ENCODE data around the gene SPART.

DNA sequence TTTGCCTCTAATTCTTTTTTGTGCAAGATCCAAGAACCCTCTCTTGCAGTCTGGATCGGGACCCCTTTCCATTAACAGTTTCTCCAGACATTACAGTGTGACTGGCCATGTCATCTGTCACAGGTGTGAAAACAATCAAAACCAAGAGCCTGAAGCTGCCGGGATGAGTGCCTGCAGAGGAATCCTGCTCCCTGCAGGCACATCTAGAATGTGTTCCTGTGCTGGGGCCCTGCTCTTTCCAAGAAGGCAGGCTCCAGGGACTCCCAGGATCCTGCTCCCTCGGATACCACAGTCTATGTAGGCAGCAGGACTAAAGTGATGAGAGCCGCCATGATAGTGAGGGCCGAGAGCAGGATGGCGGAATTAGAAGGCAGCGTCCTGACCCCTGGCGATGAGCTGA is 87.4 kb downstream of the SPART start:
- TF ChIP-seq, protein P1, sequence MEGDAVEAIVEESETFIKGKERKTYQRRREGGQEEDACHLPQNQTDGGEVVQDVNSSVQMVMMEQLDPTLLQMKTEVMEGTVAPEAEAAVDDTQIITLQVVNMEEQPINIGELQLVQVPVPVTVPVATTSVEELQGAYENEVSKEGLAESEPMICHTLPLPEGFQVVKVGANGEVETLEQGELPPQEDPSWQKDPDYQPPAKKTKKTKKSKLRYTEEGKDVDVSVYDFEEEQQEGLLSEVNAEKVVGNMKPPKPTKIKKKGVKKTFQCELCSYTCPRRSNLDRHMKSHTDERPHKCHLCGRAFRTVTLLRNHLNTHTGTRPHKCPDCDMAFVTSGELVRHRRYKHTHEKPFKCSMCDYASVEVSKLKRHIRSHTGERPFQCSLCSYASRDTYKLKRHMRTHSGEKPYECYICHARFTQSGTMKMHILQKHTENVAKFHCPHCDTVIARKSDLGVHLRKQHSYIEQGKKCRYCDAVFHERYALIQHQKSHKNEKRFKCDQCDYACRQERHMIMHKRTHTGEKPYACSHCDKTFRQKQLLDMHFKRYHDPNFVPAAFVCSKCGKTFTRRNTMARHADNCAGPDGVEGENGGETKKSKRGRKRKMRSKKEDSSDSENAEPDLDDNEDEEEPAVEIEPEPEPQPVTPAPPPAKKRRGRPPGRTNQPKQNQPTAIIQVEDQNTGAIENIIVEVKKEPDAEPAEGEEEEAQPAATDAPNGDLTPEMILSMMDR (IDR thresholded peaks at IDR 0.05), result no peak
- no peak for TF ChIP-seq POLR2A (IDR thresholded peaks at IDR 0.05)
